Testis (tissue), 3 donors: Measurements from ENCODE around the gene HGFAC. TPM values are rescaled to one million over a fixed set of nuclear protein-coding genes. Genes with fewer than 3 reads are reported as not detected.

Experiments used
- DNase-seq: peaks from one replicate; pipeline ENCODE4 v3.0.0-alpha.2; 2019
- H3K27ac ChIP-seq, 2 donors: fragments of 200-600 bp; sonication (generic); one replicate each; pipeline ENCODE4 v1.5.1; 2019
- H3K27me3 ChIP-seq: fragments of 200-600 bp; sonication (generic); one replicate; pipeline ENCODE4 v1.5.1; 2019
- H3K36me3 ChIP-seq: fragments of 200-600 bp; sonication (generic); one replicate; pipeline ENCODE4 v1.5.1; 2017; ENCODE audit warnings: low read depth; ENCODE audit errors: missing control alignments
- H3K4me1 ChIP-seq: fragments of 200-600 bp; sonication (generic); one replicate; pipeline ENCODE4 v1.5.1; 2019
- H3K4me3 ChIP-seq, 2 donors: fragments of 200-600 bp; sonication (generic); one replicate each; pipeline ENCODE4 v1.5.1; 2017 to 2019
- H3K9me3 ChIP-seq: fragments of 200-600 bp; sonication (generic); one replicate; pipeline ENCODE4 v1.5.1; 2017
- POLR2A ChIP-seq: fragments of 450-650 bp; IDR thresholded peaks from one replicate; pipeline ENCODE4 v1.6.1; 2017; ENCODE audit warnings: antibody characterized with exemption, mild to moderate bottlenecking, moderate library complexity
- WGBS, 2 donors: methylation state at CpG; one replicate each; pipeline ENCODE4 v1.1.5; 2018; 5-methylcytosine and 5-hydroxymethylcytosine counted together
- intact Hi-C: fragments of 100-400 bp; cut with DNase I; formaldehyde crosslinking; loops from one replicate; pipeline ENCODE4 v1.15.1; 2023; ENCODE audit warnings: low total_unique reads
- polyA plus RNA-seq: library from polyadenylated mRNA; stranded (reverse); fragments of 350-450 nt; fragmentation: Illumina TruSeq; extraction: RNeasy Lipid Tissue Mini Kit (QIAGEN cat#74804); gene quantifications from one replicate; pipeline ENCODE4 v1.2.3, GENCODE V29; 2014; ENCODE audit warnings: low read depth, low replicate concordance; ENCODE audit not compliant: insufficient read depth
- total RNA-seq, 2 donors: library from RNA; depleted of rRNA; stranded (reverse); fragments of >200 nt; gene quantifications; one replicate each; pipeline ENCODE4 v1.2.3, GENCODE V29; 2016
- TF ChIP-seq, protein P1 (sequence below), 3 experiments: fragments of 450-650 bp in 2 of 3; fragments of 200-600 bp in 1 of 3; sonication (generic) in 1 of 3; IDR thresholded peaks; one replicate each; pipeline ENCODE4 v1.5.1; 2016 to 2019; ENCODE audit warnings: antibody characterized with exemption in 3 of 3, mild to moderate bottlenecking in 2 of 3, moderate library complexity in 1 of 3

Gene HGFAC
- total and polyA plus RNA-seq, 3 donors from 2014 or later = 15.5 to 72.3 (median 16.8) TPM

DNA sequence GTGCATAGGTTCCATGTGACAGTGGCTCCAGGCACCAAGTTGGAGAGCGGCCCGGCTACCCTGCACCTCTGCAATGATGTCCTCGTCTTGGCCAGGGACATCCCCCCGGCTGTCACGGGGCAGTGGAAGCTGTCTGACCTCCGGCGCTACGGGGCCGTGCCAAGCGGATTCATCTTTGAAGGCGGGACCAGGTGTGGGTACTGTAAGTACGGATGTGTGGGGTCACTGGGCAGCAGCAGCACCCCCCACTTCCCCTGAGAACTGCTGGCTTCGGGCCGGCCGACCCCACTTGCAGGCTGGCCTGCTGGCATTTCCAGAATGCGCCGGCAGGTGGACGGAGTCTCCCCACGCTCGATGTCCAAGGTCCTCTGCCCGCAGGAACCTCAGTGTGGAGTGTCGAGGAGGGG is 34.6 kb downstream of the HGFAC start:
- no peak overlapping the region for H3K27ac ChIP-seq
- H3K4me3 ChIP-seq = no peak overlapping the region
- intact Hi-C loops = no loop called here
- H3K4me1 ChIP-seq = no peaks in the 10 kb centered on the region
- WGBS, 2 donors = 83 to 93% methylated on average over 2 to 22 of the region's 22 CpGs
- no peaks in the 10 kb centered on the region for H3K9me3 ChIP-seq
- TF ChIP-seq POLR2A = no peak
- TF ChIP-seq, protein P1, sequence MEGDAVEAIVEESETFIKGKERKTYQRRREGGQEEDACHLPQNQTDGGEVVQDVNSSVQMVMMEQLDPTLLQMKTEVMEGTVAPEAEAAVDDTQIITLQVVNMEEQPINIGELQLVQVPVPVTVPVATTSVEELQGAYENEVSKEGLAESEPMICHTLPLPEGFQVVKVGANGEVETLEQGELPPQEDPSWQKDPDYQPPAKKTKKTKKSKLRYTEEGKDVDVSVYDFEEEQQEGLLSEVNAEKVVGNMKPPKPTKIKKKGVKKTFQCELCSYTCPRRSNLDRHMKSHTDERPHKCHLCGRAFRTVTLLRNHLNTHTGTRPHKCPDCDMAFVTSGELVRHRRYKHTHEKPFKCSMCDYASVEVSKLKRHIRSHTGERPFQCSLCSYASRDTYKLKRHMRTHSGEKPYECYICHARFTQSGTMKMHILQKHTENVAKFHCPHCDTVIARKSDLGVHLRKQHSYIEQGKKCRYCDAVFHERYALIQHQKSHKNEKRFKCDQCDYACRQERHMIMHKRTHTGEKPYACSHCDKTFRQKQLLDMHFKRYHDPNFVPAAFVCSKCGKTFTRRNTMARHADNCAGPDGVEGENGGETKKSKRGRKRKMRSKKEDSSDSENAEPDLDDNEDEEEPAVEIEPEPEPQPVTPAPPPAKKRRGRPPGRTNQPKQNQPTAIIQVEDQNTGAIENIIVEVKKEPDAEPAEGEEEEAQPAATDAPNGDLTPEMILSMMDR (IDR thresholded peaks at IDR 0.05) = no peak
- no peaks in the 10 kb centered on the region for H3K27me3 ChIP-seq
- H3K36me3 ChIP-seq = no peaks in the 10 kb centered on the region
- no peak for DNase-seq

DNA sequence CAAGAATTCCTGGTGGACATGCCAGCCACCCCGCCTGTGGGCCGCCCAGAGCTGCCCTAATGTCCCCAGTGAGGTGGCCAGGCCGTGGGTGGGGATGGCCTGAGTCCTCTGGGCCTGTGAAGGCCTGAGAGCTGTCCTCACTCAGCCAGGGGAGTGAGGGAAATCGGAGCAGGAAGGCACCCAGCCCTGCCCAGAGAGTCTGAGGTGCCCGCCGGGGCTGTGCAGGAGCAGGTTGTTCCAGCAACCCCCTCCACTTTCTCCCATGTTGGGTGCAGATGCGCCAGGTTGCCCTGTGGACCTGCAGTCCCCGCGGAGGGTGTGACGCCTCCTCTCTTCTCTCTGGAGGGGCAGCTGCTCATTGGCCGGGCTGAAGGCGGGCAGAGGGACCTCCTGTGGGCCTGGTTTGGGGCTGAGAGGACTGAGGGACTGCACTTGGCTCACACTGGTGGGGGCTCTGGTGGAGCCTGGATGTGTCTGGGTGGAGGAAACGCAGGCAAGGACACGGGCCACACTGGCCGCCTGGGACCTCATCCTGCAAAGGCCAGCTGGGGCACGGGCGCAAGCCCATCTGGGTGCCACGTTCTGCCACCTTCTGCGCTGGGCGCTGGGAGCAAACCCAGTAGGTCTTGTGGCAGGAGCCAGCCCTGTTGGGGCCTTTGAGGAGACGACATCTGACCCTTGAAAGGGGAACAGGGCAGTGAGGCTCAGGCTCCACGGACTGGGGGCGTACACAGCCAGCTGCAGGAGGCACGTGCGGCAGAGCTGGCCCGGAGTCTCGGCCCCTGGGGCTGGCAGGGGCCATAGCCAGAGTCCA is 35.4 kb downstream of the HGFAC start:
- H3K36me3 ChIP-seq = no peaks in the 10 kb centered on the region
- no peaks in the 10 kb centered on the region for H3K9me3 ChIP-seq
- H3K4me3 ChIP-seq = no peak overlapping the region
- intact Hi-C loops = no loop called here
- no peaks in the 10 kb centered on the region for H3K27me3 ChIP-seq
- TF ChIP-seq, protein P1 (IDR thresholded peaks at IDR 0.05) = no peak
- no peak for TF ChIP-seq POLR2A
- no peak overlapping the region for H3K27ac ChIP-seq
- DNase-seq = no peak
- H3K4me1 ChIP-seq = no peaks in the 10 kb centered on the region
- 90 to 91% methylated on average over 3 to 27 of the region's 27 CpGs for WGBS, 2 donors

DNA sequence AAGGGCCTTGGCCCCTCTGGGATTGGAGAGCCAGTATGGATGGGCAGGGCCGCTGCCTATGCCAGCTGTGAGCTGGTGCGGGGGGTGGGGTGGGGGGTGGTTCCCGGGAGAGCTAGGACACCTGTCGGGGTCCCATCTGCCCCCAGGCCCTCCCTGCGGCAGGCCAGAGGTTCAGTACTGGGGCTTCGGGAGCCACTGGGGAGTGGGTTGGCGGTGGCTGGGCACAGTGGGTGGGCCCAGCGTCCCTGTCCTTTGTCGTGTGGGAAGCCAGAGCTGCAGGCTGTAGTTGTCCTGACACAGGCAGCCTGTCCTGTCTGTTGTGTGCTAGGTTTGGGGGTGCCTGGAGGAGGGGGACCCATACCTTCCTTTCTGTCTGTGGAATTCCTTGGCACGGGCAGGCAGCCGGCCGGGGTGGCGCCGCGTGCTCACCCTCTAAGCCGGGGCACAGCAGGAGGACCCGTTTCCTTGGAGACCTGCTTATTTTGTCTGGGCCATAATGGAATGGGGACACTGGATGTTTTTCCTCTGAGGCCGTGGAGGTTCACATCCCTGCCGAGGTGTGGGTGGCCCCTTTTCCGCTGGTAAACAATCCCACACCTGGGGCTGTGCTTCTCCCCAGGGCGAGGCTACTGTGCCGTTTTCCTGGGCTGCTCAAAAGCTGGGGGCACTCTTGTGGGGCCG is 36.1 kb downstream of the HGFAC start:
- no peaks in the 10 kb centered on the region for H3K27me3 ChIP-seq
- no peak overlapping the region for H3K27ac ChIP-seq
- no peak overlapping the region for H3K4me3 ChIP-seq
- H3K36me3 ChIP-seq = no peaks in the 10 kb centered on the region
- no peak for DNase-seq
- H3K4me1 ChIP-seq = no peaks in the 10 kb centered on the region
- TF ChIP-seq, protein P1 (IDR thresholded peaks at IDR 0.05) = no peak
- no peak for TF ChIP-seq POLR2A
- H3K9me3 ChIP-seq = no peaks in the 10 kb centered on the region
- intact Hi-C loops = no loop called here
- WGBS, 2 donors = 89 to 91% methylated on average over 13 to 23 of the region's 23 CpGs

DNA sequence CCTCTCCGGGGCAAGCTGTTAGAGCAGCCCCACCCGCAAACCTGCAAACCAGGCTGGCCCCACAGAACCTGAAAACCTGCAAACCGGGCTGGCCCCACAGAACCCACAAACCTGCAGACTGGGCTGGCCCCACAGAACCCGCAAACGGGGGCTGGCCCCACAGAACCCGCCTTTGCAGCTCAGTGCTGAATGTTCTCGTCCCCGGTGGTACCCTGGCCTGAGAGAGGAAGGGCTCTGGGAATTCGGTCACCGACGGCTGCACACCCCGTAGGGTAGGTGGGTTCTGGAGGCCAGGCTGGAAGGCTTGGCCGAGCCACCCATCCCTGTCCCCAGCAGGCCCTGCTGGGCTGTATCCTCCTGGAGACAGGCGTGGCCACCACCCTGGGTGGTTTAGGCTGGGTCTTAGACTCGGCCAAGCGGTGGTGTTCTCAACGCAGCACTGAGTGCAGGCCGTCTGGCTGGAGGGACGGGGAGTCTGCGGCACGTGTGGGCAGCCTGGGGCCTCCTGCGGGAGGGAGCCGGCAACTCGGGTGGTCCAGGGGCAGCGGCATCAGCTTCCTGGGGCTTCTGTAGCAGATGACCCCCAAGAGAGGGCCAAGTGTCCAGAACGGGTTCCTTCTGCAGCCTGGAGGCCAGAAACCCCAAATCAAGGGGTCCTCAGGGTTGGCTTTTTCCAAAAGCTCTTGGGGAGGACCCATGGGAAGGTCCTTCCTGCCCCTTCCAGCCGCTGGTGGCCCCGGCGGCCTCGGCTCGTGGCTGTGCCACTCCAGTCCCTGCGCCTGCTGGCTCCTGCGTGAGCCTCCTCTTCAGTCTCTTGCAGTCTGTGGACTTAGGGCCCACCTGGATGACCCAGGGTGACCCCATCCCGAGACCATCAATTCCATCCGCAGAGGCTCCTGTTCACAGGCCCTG is 36.9 kb downstream of the HGFAC start:
- Histone ChIP-seq H3K27me3 (no peaks in the 10 kb centered on the region), H3K4me3 (no peak overlapping the region), H3K27ac (no peak overlapping the region), H3K36me3 (no peaks in the 10 kb centered on the region), H3K9me3 (no peaks in the 10 kb centered on the region), H3K4me1 (no peaks in the 10 kb centered on the region)
- 92 to 100% methylated on average over 6 to 35 of the region's 35 CpGs for WGBS, 2 donors
- DNase-seq = no peak
- intact Hi-C loops = no loop called here
- no peak for TF ChIP-seq POLR2A
- TF ChIP-seq, protein P1 (IDR thresholded peaks at IDR 0.05) = no peak
